Measurements from ENCODE around the gene QRFP.

DNA sequence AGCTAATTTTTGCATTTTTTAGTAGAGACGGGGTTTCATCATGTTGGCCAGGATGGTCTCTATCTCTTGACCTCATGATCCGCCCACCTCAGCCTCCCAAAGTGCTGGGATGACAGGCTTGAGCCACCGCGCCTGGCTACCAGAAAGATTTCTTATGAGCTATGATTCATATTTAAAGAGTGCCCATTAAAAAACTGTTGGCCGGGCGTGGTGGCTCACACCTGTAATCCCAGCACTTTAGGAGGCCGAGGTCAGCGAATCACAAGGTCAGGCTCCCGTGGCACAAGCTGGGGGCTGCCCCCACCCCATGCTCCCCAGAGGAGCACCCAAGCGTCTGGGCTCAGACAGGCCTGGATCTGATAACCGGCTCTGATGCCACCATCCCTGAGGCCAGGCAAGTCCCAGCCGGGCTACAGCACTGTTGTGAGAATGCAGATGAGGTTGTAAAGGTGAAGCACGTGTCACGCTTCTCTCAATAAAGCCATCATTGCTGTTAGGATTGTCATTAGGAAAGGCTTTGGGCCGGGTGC lies 13.9 kb downstream of the QRFP start:
- TF ChIP-seq, protein P1, sequence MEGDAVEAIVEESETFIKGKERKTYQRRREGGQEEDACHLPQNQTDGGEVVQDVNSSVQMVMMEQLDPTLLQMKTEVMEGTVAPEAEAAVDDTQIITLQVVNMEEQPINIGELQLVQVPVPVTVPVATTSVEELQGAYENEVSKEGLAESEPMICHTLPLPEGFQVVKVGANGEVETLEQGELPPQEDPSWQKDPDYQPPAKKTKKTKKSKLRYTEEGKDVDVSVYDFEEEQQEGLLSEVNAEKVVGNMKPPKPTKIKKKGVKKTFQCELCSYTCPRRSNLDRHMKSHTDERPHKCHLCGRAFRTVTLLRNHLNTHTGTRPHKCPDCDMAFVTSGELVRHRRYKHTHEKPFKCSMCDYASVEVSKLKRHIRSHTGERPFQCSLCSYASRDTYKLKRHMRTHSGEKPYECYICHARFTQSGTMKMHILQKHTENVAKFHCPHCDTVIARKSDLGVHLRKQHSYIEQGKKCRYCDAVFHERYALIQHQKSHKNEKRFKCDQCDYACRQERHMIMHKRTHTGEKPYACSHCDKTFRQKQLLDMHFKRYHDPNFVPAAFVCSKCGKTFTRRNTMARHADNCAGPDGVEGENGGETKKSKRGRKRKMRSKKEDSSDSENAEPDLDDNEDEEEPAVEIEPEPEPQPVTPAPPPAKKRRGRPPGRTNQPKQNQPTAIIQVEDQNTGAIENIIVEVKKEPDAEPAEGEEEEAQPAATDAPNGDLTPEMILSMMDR (IDR thresholded peaks at IDR 0.05; ENCODE audit: low read length) = no peak
- TF ChIP-seq EZH2 (optimal IDR thresholded peaks at IDR 0.05; ENCODE audit: low read depth, low read length) = no peak
- TF ChIP-seq EZH2phosphoT487 (IDR thresholded peaks at IDR 0.05; ENCODE audit: low read length) = no peak
